Hematopoietic multipotent progenitor cell treated with erythropoietin and hydrocortisone succinate and interleukin-3 and kit ligand, for 15 days (in vitro differentiated cells): ENCODE measurements around the gene CYP2E1.
"Not testable (repeated sequence)": the region's sequence is repeated elsewhere in the genome, so short reads cannot be mapped to it uniquely, and the experiment has no call there.

Source experiments
- DNase-seq: peaks from one replicate; pipeline ENCODE4 v3.0.0-alpha.2; 2015; ENCODE audit warnings: low spot score

The CYP2E1 gene

DNA sequence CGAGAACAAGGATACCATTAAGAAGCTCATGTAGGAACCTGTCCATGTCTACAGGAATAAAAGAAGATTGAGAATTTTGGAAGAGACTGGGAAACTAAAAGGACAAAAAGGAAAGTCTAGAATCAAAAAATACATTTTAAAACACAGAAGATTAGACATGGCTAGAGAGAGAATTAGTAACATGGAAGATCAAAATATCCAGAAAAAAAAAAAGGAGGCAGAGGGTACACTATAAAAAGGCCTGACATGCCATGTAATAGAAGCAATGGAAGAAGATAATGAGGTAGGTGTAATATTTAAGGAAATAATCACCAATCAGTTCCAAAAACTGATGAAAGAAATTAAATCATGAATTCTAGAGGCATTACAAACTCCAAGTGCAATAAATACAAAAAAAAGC, 46.3 kb downstream of the CYP2E1 start:
- DNase-seq = not testable (repeated sequence)

DNA sequence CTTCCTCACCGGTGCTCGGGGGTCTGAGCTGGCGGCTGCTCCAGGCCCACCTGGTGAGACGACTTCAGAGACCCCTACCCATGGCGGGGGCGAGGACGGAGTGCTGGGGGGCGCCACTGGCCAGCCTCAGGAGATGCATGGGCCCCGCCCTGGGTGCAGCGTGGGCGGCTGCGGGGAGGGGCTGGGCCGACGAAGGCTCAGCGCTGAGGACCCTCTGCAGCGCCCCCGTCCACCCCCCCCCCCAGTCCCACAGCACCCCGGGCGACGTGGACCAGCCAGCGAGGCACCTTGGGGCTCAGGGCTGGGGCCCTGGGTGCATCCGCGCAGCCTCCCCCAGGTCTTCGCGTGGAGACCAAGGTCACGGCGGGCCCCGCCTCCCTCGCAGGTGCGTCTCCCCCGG, 49.9 kb downstream of the CYP2E1 start:
- DNase-seq = not testable (repeated sequence)
